ENCODE data around the gene NDOR1.

Gene NDOR1

DNA sequence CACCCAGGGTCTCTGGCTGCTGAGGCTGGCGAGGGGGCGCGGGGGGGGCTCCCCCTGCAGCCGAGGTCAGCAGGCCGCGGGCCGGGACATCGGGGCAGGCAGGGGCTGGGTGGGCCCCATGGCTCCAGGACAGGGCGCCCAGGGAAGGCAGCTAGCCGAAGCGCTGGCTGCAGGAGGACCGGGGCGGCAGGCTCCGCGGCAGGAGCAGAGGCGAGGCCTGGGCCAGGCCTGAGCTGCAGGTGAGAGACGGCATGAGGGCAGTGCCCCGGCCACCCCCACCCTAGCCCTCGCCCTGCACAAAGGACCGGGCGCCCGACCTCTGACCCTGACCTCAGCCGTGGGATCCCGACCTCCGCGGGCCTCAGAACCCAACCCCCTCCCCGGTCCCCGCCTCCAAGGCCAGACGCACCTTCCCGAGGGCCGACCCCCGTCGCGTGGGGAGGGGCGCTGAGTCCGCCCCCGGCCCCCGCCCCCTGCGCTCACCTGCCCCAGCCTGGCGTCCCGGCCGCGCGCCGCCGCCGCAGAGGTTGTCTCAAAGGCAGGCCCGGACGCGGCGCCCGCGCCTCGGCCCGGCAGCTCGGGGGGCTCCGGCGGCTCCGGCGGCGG lies 16.1 kb downstream of the NDOR1 start:
- peak; percentile 36 for DNase-seq

- DNase-seq = peak; percentile 42
These were observed 16.9 kb downstream of the NDOR1 start, which contains the start of gene RNF208 for GRCh38 chr9:137222190-137223077. RNF208 (minus strand) TSS chr9:137222240; CDS start chr9:137221212, 1,028 bp downstream.

GRCh38 chr9:137223078-137223970 lies 17.8 kb downstream of the NDOR1 start:
- DNase-seq = peak; percentile 99

- peak; percentile 57 for DNase-seq
These were observed 19.6 kb downstream of the NDOR1 start, which contains the start of gene CYSRT1 for GRCh38 chr9:137224830-137225694. CYSRT1 (plus strand) TSS chr9:137225174; CDS start chr9:137225622, 448 bp downstream.

GRCh38 chr9:137225699-137226331 lies 20.3 kb downstream of the NDOR1 start:
- no peak for DNase-seq

DNA sequence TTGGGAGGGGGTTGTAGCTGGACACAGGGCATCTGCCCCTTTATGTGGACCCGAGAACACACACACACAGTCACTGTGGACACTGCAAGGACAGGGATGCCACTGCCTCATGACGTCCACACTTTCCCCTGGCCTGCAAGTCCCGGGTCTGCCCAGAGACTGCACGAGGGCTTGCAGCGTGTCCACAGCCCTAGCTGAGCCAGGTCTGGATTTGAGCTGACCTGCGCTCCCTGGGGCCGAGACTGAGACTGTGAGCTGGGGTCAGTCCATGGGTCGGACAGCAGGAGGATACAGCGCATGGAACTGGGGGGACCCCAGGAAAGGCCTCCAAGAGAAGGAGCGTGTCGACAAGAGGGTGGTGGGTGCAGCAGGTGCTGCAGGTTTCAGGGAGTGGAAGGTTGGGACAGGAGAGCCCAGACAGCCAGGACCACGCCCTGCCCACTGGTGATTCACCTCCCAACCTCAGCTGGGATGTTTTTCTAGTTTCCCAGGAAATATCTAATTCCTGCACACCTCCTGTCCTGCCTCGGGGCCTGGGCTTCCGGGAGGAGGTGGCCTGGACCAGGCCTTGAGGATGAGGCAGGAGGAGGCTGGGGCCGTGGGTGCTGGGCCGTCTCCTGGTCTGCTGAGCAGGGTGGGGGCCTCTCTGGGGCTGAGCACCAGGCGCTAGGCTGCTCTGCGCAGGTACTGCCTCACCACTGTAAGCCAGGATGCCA lies 21.0 kb downstream of the NDOR1 start:
- DNase-seq = no peak

GRCh38 chr9:137227054-137227852 lies 21.8 kb downstream of the NDOR1 start, which contains the start of gene RNF224:
RNF224 (plus strand) TSS chr9:137227502; CDS start chr9:137228336, 834 bp downstream.
- peak; percentile 83 for DNase-seq

DNA sequence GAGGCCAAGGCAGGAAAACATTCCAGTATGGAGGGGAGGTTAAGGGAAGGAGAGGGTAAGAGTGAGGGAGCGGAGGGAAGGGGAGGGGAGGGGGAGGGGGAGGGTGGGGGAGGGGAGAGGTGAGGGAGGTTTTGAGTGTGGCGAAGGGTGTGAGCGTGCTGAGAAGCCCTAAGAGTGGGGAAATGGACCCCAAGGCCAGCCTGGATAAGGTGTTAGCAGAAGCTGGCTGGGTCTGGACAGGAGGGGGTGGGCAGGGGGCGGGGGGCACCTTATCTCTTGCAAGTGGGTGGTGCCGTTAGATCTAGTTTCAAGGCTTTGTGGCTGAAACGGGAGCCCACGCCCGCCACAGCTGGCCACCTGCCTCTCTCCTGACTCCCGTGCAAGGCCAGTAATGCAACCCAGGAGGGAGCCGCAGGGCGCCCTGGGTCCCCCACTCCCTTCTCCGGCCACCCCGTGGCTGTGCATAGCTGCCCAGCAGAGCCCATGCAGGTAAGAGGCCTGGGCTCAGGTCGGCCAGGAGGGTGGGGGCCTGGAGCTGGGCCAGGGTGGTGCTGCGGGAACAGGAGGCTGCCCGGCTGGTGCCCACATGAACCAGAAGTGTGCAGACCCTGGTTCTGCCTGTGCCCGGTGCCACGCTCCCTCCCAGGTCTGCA lies 22.5 kb downstream of the NDOR1 start:
- no peak for DNase-seq

- DNase-seq = no peak
These were observed 23.0 kb downstream of the NDOR1 start for GRCh38 chr9:137228506-137228967.

DNA sequence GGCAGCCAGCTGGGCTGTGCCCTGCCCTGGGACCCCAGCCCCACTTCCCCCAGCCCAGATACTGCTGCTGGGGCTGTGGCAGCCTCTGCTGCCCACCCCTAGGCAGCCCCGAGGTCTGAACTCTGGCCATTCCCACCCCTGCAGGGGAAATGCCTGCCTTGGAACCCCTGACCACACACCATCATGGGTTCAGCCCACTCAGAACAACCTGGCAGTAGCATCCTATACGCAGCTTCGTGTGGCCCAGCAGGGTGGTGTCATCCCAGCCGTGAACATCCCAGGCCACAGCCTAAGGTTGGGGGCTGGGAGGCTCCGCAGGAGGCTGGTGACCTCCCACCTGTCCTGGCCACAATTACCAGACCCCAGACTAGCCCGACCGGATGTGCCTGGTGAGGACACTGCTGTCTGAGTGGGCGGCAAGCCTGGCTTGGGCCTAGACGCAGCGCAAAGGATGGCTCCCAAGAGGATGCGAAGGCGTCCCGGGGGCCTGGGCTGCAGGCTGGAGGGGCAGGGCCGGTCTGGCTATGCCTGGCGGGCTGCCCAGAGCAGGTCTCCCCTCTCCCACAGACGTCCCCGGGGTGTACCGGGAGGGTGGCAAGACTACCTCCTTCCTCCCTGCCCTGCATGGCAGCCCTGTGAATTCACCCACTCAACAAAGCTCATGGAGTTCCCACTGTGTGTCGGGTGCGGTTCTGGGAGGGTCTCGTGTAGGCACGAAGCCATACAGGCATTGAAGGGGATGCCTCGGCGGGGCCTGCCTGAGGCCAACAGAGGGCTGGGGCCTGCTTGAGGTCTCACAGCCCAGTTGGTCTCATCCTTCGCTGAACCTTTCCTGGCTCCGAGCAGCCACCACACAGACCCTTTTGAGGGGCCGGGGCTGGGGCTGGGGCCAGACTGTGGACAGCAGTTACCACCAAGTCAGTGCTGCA lies 23.7 kb downstream of the NDOR1 start:
- no peak for DNase-seq

DNA sequence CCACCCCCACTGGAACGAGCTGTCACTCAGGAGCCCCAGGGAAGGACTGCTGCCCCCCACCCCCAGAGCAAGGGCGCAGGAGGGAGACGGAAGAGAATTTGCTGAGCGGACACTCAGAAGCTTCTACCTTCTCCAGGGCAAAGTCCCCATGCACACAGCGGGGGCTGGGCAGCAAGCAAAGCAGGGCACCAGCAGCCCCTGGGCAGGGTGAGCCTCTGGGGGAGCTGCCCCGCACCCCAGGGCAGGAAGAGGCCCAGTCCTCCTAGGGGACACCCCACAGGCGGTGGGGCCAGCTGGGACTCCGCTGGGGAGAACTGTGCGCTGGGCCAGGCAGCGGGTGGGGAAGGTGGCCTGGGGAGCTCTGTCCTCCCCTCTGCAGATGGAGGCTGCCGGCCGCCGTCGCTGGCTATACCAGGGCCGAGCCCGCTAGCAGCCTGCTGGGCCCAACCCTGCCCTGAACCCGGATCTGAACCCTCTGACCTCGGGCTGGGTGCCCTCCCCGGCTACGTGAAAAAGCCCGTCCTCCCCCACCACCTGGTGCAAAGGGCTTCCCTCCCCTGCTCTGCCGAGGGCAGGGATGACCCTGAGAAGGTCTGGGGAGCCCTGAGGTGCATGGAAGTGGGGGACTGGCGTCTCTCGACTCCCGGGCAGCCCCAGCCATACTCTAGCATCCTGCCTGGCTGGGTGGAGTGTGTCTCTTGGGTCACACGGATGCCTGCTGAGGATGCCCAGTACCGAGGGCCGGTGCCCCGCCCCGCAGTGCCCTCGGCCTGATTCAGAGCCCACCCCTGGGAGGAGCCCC lies 24.6 kb downstream of the NDOR1 start:
- DNase-seq = no peak

GRCh38 chr9:137230705-137231371 lies 25.3 kb downstream of the NDOR1 start, which contains the start of gene SLC34A3:
SLC34A3 (plus strand) TSS chr9:137230901; CDS start chr9:137231703, 802 bp downstream.
- no peak for DNase-seq

GRCh38 chr9:137231372-137232039 lies 26.0 kb downstream of the NDOR1 start:
- no peak for DNase-seq

DNA sequence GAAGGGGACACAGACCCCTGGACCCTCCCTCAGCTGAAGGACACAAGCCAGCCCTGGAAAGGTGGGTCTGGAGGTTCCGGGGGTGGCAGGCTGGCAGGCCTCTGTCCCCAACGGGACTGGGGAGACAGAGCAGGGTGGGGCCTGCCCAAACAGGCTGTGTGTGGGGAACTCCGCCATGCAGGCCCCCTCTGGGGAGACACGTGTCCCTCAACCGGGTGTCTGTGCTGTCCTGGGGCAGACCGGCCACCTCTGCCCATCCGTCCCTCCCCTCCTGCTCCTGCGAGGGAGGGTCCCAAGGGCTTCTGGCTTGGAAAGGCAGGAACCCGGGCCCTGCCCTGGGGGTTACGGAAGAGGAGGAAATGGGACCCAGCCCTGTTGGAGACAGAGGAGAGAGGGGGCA lies 26.6 kb downstream of the NDOR1 start:
- DNase-seq = no peak

DNA sequence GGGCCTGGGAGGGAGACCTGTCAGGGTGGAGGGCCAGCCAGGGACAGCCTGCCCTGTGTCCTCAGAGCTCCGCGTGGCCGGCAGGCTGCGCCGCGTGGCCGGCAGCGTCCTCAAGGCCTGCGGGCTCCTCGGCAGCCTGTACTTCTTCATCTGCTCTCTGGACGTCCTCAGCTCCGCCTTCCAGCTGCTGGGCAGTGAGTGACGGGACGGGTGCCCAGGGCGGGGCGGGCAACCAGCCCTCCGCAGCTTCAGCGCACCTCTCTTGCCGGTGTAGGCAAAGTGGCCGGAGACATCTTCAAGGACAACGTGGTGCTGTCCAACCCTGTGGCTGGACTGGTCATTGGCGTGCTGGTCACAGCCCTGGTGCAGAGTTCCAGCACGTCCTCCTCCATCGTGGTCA lies 27.0 kb downstream of the NDOR1 start:
- DNase-seq = no peak

All from NCI-H2171 treated with DMSO at 0.1 percent for 48 hours (cell line).